SK-N-SH (cell line): ENCODE measurements around the gene PIK3CG.

Source experiments
- EP300 ChIP-seq, 2 experiments: IDR thresholded peaks; 2 replicates each; pipeline versions ENCODE4 v1.4.0 to v1.6.1; 2012; ENCODE audit warnings: borderline replicate concordance in 1 of 2, low read depth in 1 of 2, low read length in 1 of 2
- JUND ChIP-seq: IDR thresholded peaks from 2 replicates; pipeline ENCODE4 v1.4.0; 2012
- MXI1 ChIP-seq: IDR thresholded peaks from 2 replicates; pipeline ENCODE4 v1.6.1; 2012; ENCODE audit warnings: mild to moderate bottlenecking, low read depth, low read length, improper control_type of control experiment
- NRF1 ChIP-seq: IDR thresholded peaks from 2 replicates; pipeline ENCODE4 v1.6.1; 2012; ENCODE audit warnings: low read depth, mild to moderate bottlenecking, low read length
- RFX5 ChIP-seq: IDR thresholded peaks from 2 replicates; pipeline ENCODE4 v1.6.1; 2012; ENCODE audit warnings: mild to moderate bottlenecking, improper control_type of control experiment, low read length
- TAF1 ChIP-seq: IDR thresholded peaks from 2 replicates; pipeline ENCODE4 v1.6.1; 2012; ENCODE audit warnings: low read depth, mild to moderate bottlenecking, low read length, moderate library complexity, borderline replicate concordance
- TF ChIP-seq, protein P1 (sequence below): fragments of 200-600 bp; sonication (generic); IDR thresholded peaks from 2 replicates; pipeline ENCODE4 v1.6.1; 2017; ENCODE audit warnings: antibody characterized with exemption, mild to moderate bottlenecking, moderate library complexity
- TF ChIP-seq, protein P2 (sequence below): IDR thresholded peaks from 2 replicates; pipeline ENCODE4 v1.6.1; 2012; ENCODE audit warnings: mild to moderate bottlenecking, low read depth, low read length, moderate library complexity
- TF ChIP-seq, protein P3 (sequence below): IDR thresholded peaks from 2 replicates; pipeline ENCODE4 v1.4.0; 2012; ENCODE audit warnings: low read depth
- TF ChIP-seq, protein P4 (sequence below): fragments of 150-350 bp; IDR thresholded peaks from 2 replicates; pipeline ENCODE4 v1.6.1; 2017; ENCODE audit warnings: antibody characterized with exemption, low read length, low read depth, borderline replicate concordance
- TF ChIP-seq, protein P5 (sequence below): IDR thresholded peaks from 2 replicates; pipeline ENCODE4 v1.4.0; 2012; ENCODE audit warnings: low read depth, borderline replicate concordance

DNA sequence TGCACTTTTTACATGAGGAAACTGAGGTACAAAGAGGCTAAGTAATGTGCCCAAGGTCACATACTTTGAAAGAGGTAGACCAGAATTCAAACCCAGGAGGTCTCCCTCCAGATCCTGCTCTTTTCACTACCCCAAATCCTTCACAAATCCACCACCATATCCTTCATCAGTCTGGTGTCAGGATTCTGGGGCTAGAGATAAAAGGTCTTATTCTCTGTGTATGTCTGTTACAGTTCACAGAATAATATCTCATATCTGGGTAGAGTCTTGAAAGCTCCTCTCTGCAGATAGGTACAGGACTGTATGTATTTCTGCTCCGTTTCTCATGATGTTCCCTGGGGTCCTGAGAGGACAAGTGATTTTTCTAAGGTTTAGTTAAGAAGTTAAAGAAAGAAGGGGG, 4.9 kb downstream of the PIK3CG start:
- TF ChIP-seq, protein P1, sequence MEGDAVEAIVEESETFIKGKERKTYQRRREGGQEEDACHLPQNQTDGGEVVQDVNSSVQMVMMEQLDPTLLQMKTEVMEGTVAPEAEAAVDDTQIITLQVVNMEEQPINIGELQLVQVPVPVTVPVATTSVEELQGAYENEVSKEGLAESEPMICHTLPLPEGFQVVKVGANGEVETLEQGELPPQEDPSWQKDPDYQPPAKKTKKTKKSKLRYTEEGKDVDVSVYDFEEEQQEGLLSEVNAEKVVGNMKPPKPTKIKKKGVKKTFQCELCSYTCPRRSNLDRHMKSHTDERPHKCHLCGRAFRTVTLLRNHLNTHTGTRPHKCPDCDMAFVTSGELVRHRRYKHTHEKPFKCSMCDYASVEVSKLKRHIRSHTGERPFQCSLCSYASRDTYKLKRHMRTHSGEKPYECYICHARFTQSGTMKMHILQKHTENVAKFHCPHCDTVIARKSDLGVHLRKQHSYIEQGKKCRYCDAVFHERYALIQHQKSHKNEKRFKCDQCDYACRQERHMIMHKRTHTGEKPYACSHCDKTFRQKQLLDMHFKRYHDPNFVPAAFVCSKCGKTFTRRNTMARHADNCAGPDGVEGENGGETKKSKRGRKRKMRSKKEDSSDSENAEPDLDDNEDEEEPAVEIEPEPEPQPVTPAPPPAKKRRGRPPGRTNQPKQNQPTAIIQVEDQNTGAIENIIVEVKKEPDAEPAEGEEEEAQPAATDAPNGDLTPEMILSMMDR, result no peak
- TF ChIP-seq EP300 (IDR thresholded peaks at IDR 0.05; ENCODE audit: borderline replicate concordance in 1 of 2, low read depth in 1 of 2, low read length in 1 of 2), result no peak
- TF ChIP-seq TAF1, result no peak
- TF ChIP-seq, protein P2, sequence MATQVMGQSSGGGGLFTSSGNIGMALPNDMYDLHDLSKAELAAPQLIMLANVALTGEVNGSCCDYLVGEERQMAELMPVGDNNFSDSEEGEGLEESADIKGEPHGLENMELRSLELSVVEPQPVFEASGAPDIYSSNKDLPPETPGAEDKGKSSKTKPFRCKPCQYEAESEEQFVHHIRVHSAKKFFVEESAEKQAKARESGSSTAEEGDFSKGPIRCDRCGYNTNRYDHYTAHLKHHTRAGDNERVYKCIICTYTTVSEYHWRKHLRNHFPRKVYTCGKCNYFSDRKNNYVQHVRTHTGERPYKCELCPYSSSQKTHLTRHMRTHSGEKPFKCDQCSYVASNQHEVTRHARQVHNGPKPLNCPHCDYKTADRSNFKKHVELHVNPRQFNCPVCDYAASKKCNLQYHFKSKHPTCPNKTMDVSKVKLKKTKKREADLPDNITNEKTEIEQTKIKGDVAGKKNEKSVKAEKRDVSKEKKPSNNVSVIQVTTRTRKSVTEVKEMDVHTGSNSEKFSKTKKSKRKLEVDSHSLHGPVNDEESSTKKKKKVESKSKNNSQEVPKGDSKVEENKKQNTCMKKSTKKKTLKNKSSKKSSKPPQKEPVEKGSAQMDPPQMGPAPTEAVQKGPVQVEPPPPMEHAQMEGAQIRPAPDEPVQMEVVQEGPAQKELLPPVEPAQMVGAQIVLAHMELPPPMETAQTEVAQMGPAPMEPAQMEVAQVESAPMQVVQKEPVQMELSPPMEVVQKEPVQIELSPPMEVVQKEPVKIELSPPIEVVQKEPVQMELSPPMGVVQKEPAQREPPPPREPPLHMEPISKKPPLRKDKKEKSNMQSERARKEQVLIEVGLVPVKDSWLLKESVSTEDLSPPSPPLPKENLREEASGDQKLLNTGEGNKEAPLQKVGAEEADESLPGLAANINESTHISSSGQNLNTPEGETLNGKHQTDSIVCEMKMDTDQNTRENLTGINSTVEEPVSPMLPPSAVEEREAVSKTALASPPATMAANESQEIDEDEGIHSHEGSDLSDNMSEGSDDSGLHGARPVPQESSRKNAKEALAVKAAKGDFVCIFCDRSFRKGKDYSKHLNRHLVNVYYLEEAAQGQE, result no peak
- TF ChIP-seq, protein P3, sequence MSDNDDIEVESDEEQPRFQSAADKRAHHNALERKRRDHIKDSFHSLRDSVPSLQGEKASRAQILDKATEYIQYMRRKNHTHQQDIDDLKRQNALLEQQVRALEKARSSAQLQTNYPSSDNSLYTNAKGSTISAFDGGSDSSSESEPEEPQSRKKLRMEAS, result no peak
- no peak for TF ChIP-seq RFX5
- TF ChIP-seq, protein P4, sequence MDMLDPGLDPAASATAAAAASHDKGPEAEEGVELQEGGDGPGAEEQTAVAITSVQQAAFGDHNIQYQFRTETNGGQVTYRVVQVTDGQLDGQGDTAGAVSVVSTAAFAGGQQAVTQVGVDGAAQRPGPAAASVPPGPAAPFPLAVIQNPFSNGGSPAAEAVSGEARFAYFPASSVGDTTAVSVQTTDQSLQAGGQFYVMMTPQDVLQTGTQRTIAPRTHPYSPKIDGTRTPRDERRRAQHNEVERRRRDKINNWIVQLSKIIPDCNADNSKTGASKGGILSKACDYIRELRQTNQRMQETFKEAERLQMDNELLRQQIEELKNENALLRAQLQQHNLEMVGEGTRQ, result no peak
- TF ChIP-seq, protein P5, sequence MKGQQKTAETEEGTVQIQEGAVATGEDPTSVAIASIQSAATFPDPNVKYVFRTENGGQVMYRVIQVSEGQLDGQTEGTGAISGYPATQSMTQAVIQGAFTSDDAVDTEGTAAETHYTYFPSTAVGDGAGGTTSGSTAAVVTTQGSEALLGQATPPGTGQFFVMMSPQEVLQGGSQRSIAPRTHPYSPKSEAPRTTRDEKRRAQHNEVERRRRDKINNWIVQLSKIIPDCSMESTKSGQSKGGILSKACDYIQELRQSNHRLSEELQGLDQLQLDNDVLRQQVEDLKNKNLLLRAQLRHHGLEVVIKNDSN, result no peak
- TF ChIP-seq NRF1, result no peak
- no peak for TF ChIP-seq MXI1
- TF ChIP-seq JUND, result no peak
